ENCODE results near the gene NECAB2. TPM values are rescaled to one million over a fixed set of nuclear protein-coding genes. Genes with fewer than 3 reads are reported as not detected.

The NECAB2 gene
- not detected for total RNA-seq

GRCh38 chr16:83967838-83968305 is at the start of gene NECAB2:
Gene NECAB2 (plus strand): TSS chr16:83968244. CDS start chr16:83968649, 405 bp downstream.
- Histone ChIP-seq H3K4me1 (peaks cover 8% of the 10 kb centered on the region), H3K9me3 (no peaks in the 10 kb centered on the region), H3K27me3 (peaks cover 21% of the 10 kb centered on the region), H3K4me3 (peak within 1 kb of the TSS; percentile 45), H3K27ac (no peak within 1 kb of the TSS), H3K36me3 (peaks cover 25% of the 10 kb centered on the region)
- TF ChIP-seq CTCF (IDR thresholded peaks at IDR 0.05) (peak; percentile 7 to 65), POLR2A (IDR thresholded peaks at IDR 0.05) (no peak)
- DNase-seq (ENCODE audit: low spot score in 2 of 2) = peak in 1 of 2 donors; percentile 59
- 27% methylated on average over 14 of the region's 35 CpGs for WGBS

GRCh38 chr16:83920894-83921491 is 47.1 kb upstream of the NECAB2 start:
- no peaks in the 10 kb centered on the region for H3K9me3 ChIP-seq
- 94% methylated on average over 2 of the region's 2 CpGs for WGBS
- no peak overlapping the region for H3K27ac ChIP-seq
- no peak for TF ChIP-seq CTCF (IDR thresholded peaks at IDR 0.05)
- no peak for DNase-seq (ENCODE audit: low spot score in 2 of 2)
- H3K4me3 ChIP-seq = no peak overlapping the region
- peaks cover 42% of the 10 kb centered on the region for H3K36me3 ChIP-seq
- H3K27me3 ChIP-seq = no peaks in the 10 kb centered on the region
- no peaks in the 10 kb centered on the region for H3K4me1 ChIP-seq

DNA sequence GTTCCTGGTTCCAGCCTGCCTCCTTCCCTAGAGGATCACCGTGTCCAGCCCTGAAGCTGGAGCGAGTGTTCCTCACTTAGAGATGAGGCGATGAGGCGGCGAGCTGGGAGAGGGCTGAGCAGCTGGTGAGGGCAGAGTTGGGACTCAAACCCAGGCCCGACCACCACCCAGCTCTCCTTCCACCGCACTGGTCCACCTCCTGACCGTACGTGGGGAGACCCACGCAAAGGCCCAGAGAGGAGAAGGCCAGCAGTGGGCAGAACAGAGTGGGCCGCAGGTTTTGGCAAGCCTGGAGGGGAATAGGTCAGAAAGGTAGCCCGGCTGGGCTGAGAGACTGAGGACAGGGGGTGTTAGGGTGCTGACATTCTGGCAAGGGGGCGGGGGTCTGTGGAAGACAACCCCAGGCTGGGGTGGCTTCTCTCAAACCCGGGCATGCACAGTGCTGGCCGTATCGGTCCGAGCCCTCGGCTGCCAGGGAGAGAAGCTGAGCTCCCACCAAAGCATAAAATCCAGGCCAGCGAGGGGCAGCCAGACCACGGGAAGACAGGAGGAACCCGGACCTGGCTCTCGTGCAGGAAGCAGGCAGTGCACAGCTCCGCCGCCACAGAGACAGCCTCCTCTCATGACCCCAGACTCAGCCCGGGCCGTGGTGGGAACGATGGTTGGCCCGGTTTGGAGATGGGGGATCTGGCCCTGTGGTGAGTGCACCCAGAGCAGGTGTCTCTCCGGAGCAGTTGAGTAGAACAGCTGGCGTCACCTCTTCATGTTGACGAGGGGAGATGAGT is 44.3 kb upstream of the NECAB2 start:
- H3K4me3 ChIP-seq = no peak overlapping the region
- no peak overlapping the region for H3K27ac ChIP-seq
- WGBS = 95% methylated on average over 21 of the region's 31 CpGs
- no peaks in the 10 kb centered on the region for H3K9me3 ChIP-seq
- no peak for DNase-seq (ENCODE audit: low spot score in 2 of 2)
- peaks cover 19% of the 10 kb centered on the region for H3K36me3 ChIP-seq
- peaks cover 9% of the 10 kb centered on the region for H3K4me1 ChIP-seq
- TF ChIP-seq POLR2A (IDR thresholded peaks at IDR 0.05) (no peak), EP300 (IDR thresholded peaks at IDR 0.05) (no peak), POLR2AphosphoS5 (IDR thresholded peaks at IDR 0.05) (no peak), CTCF (IDR thresholded peaks at IDR 0.05) (no peak)
- H3K27me3 ChIP-seq = no peaks in the 10 kb centered on the region

DNA sequence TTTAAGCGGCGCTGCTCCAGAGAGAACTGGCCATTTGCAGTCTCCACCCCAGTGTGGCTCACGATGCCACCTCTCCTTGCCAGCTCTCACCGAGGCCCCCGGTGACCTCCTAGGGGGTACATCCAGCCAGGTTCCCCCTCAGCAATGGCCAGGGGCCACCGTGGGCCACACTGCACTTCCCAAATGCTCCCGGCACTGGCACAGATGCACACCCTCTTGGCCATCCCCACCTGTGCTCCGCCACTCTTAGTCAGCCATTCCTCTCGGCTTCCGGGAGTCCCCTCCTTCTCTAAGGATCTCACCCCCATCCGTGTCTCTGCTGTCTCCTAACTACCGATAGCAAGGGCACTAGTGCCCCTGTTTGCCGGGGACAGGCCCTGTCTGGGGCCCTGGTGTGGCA is 43.4 kb upstream of the NECAB2 start:
- H3K4me3 ChIP-seq = no peak overlapping the region
- no peak for DNase-seq (ENCODE audit: low spot score in 2 of 2)
- H3K36me3 ChIP-seq = peaks cover 9% of the 10 kb centered on the region
- no peak overlapping the region for H3K27ac ChIP-seq
- peaks cover 9% of the 10 kb centered on the region for H3K4me1 ChIP-seq
- 92% methylated on average over 9 of the region's 13 CpGs for WGBS
- no peaks in the 10 kb centered on the region for H3K27me3 ChIP-seq
- TF ChIP-seq POLR2A (IDR thresholded peaks at IDR 0.05) = no peak
- TF ChIP-seq POLR2AphosphoS5 (IDR thresholded peaks at IDR 0.05) = no peak
- TF ChIP-seq CTCF (IDR thresholded peaks at IDR 0.05) = no peak
- TF ChIP-seq EP300 (IDR thresholded peaks at IDR 0.05) = no peak
- H3K9me3 ChIP-seq = no peaks in the 10 kb centered on the region

- WGBS = 85% methylated on average over 12 of the region's 12 CpGs
- H3K27me3 ChIP-seq = no peaks in the 10 kb centered on the region
- H3K36me3 ChIP-seq = peaks cover 5% of the 10 kb centered on the region
Measured at GRCh38 chr16:83925095-83925905, 42.7 kb upstream of the NECAB2 start.

More at GRCh38 chr16:83925095-83925905, 42.7 kb upstream of the NECAB2 start:
- H3K9me3 ChIP-seq = no peaks in the 10 kb centered on the region
- H3K4me1 ChIP-seq = peaks cover 9% of the 10 kb centered on the region
- DNase-seq (ENCODE audit: low spot score in 2 of 2) = no peak
- no peak overlapping the region for H3K27ac ChIP-seq
- H3K4me3 ChIP-seq = no peak overlapping the region
- TF ChIP-seq POLR2AphosphoS5 (IDR thresholded peaks at IDR 0.05) (no peak), CTCF (IDR thresholded peaks at IDR 0.05) (no peak), EP300 (IDR thresholded peaks at IDR 0.05) (no peak), POLR2A (IDR thresholded peaks at IDR 0.05) (no peak)

All from suprapubic skin (tissue), 4 donors.